Stimulated activated naive CD8-positive, alpha-beta T cell treated with anti-CD3 and anti-CD28 coated beads, Interleukin-15, amount 100 ng/mL, for 72 hours (primary cell): ENCODE results near the gene ANKRD11.

Source experiments
- ATAC-seq: fragments of 150-1000 bp; cut with Tn5 transposase; 2 replicates; pipeline ENCODE4 v1.10.0; 2021; ENCODE audit warnings: mild to moderate bottlenecking, moderate library complexity
- DNase-seq, 2 donors: peaks; one replicate each; pipeline ENCODE4 v3.0.0; 2021 to 2022
- H3K27ac Mint-ChIP-seq, 2 donors: one replicate each; pipeline ENCODE4 v1.8.0; 2022; ENCODE audit warnings: mild to moderate bottlenecking in 2 of 2, mixed read lengths in 2 of 2, moderate library complexity in 2 of 2
- H3K27me3 Mint-ChIP-seq: one replicate; pipeline ENCODE4 v1.8.0; 2022; ENCODE audit warnings: mixed read lengths
- H3K4me1 Mint-ChIP-seq: one replicate; pipeline ENCODE4 v1.8.0; 2022; ENCODE audit warnings: mild to moderate bottlenecking, mixed read lengths
- H3K4me3 Mint-ChIP-seq, 2 donors: one replicate each; pipeline ENCODE4 v1.8.0; 2022; ENCODE audit warnings: mild to moderate bottlenecking in 2 of 2, mixed read lengths in 2 of 2, moderate library complexity in 1 of 2
- H3K9me3 Mint-ChIP-seq, 2 donors: one replicate each; pipeline ENCODE4 v1.8.0; 2022; ENCODE audit warnings: mixed read lengths in 2 of 2

The ANKRD11 gene

DNA sequence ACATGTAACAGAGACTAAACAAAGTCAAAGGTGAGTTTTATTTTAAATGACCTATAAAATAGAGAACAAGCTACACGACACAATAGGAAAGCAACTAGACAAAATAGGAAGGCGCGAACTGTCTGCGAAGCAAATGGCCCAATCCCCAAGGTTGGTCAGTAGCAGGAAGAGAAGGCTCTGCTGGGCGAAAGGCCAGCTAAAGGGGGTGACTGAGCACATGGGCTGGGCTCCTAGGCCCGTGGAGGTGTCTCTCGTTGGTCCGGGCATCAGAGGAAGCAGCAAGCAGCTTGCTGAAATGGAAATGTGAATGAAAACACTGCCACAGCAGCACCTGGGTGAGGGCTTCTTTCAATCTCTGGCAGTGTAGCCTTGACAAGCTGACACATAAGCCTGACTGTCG is 143.5 kb downstream of the ANKRD11 start:
- H3K9me3 Mint-ChIP-seq = no peaks in the 10 kb centered on the region
- no peaks in the 10 kb centered on the region for H3K27me3 Mint-ChIP-seq
- no peak overlapping the region for H3K27ac Mint-ChIP-seq
- ATAC-seq = no peak
- peak overlapping the region; percentile 2 to 21 for H3K4me3 Mint-ChIP-seq
- DNase-seq = no peak
- peaks cover 93% of the 10 kb centered on the region for H3K4me1 Mint-ChIP-seq

- no peak overlapping the region for H3K27ac Mint-ChIP-seq
- no peak overlapping the region for H3K4me3 Mint-ChIP-seq
- H3K27me3 Mint-ChIP-seq = no peaks in the 10 kb centered on the region
Measured at GRCh38 chr16:89345642-89346150, 144.7 kb downstream of the ANKRD11 start.

GRCh38 chr16:89344846-89345611 is 145.3 kb downstream of the ANKRD11 start:
- ATAC-seq (no peak), DNase-seq (no peak)
- H3K27ac Mint-ChIP-seq = peak overlapping the region in 1 of 2 donors; percentile 63
- no peaks in the 10 kb centered on the region for H3K27me3 Mint-ChIP-seq
- H3K4me3 Mint-ChIP-seq = no peak overlapping the region
- peaks cover 93% of the 10 kb centered on the region for H3K4me1 Mint-ChIP-seq
- no peaks in the 10 kb centered on the region for H3K9me3 Mint-ChIP-seq

More at GRCh38 chr16:89345642-89346150, 144.7 kb downstream of the ANKRD11 start:
- DNase-seq = no peak
- no peak for ATAC-seq
- Mint-ChIP-seq H3K4me1 (peaks cover 93% of the 10 kb centered on the region), H3K9me3 (no peaks in the 10 kb centered on the region)

DNA sequence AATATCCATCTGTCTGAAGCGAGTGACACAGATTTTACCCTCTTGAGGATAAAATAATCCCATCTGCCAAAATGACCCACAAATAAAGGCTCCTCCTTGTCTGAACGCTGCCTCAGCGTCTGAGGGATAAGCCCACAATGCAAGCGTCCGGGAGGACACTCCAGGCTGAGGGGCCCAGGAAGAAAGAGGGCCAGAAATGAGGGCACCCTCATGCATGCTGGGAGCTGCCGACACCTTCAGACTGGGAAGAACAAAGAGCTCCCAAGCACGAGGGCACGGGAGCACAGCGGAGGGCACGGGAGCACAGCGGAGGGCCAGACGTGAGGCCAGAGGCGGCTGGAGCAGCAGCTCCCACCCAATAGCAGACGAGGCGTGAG is 145.9 kb downstream of the ANKRD11 start:
- DNase-seq = no peak
- H3K27me3 Mint-ChIP-seq = no peaks in the 10 kb centered on the region
- peak overlapping the region in 1 of 2 donors; percentile 63 for H3K27ac Mint-ChIP-seq
- H3K9me3 Mint-ChIP-seq = no peaks in the 10 kb centered on the region
- H3K4me3 Mint-ChIP-seq = no peak overlapping the region
- peaks cover 91% of the 10 kb centered on the region for H3K4me1 Mint-ChIP-seq
- no peak for ATAC-seq

DNA sequence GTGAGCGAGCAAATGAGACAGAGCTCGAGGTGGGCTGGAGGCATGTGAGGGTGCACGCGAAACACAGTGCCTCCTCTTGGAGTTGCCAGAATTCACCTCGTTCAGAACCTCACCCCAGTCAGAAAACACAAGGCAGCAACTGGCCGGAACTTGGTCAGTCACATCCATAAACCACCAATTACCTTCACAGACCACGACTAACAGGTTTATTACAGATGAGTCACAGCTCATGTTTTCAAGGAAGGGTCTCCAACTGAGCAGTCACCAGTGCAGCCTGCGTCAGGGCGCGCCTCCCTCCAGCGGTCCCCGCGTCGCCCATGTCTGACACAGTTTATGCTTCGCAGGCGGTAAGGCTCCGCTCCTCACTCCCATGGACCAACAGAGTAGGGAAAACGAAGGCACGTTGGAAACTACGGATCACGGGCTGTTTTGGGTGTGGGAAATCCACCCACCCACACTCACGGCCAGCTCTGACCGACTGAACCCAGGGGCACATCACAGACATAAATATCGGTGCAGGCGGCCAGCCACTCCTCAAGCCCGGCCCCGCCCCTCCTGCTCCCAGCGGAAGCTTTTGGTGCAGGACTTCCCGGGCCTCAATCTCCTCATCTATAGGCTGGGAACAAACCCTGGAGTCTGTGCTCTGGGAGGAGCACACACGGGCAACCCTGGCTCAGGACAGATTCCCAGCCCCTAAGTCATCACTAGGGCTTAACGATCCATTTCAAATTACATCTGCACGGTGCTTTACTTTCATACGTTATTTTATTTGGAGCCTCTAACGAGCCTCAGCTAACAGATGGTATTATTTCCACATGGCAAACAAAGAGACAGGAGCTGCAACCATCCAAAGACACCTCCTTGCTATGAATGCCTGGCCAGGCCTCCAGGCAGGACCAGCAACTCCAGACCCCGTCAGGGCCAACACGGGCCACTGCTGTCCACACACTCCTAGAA is 146.6 kb downstream of the ANKRD11 start:
- no peaks in the 10 kb centered on the region for H3K9me3 Mint-ChIP-seq
- no peak overlapping the region for H3K4me3 Mint-ChIP-seq
- no peak for DNase-seq
- no peak overlapping the region for H3K27ac Mint-ChIP-seq
- ATAC-seq = no peak
- H3K27me3 Mint-ChIP-seq = no peaks in the 10 kb centered on the region
- H3K4me1 Mint-ChIP-seq = peaks cover 91% of the 10 kb centered on the region

- Mint-ChIP-seq H3K4me1 (peaks cover 91% of the 10 kb centered on the region), H3K27me3 (no peaks in the 10 kb centered on the region), H3K27ac (no peak overlapping the region), H3K4me3 (peak overlapping the region in 1 of 2 donors; percentile 21), H3K9me3 (no peaks in the 10 kb centered on the region)
- peak; percentile 40 for ATAC-seq
- no peak for DNase-seq
Measured at GRCh38 chr16:89341697-89342694, 148.4 kb downstream of the ANKRD11 start.

- Mint-ChIP-seq H3K27ac (peak overlapping the region in 1 of 2 donors; percentile 37), H3K4me1 (peaks cover 91% of the 10 kb centered on the region), H3K27me3 (no peaks in the 10 kb centered on the region), H3K4me3 (no peak overlapping the region), H3K9me3 (no peaks in the 10 kb centered on the region)
- ATAC-seq (no peak), DNase-seq (no peak)
Measured at GRCh38 chr16:89341279-89341678, 149.1 kb downstream of the ANKRD11 start.

DNA sequence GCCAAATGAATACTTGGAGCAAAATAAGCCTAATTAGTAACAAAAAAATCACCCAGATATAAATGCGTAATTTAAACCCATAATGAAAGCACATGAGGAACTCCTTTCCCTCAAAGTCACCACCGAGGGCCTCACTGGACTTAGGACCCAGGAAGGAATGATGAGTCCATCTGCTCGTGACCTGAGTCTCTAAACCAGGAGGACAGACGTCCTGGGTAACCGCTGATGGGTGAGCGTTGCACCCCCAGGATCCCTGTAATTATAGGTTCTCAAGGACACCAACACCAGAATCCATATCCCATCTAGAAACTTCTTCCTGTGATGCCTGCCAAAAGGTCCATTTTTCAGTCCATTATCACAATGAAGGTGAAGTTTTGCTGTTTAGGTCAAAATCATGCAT is 151.5 kb downstream of the ANKRD11 start:
- Mint-ChIP-seq H3K9me3 (no peaks in the 10 kb centered on the region), H3K4me3 (no peak overlapping the region), H3K27me3 (no peaks in the 10 kb centered on the region), H3K4me1 (peaks cover 91% of the 10 kb centered on the region), H3K27ac (peak overlapping the region in 1 of 2 donors; percentile 54)
- ATAC-seq (no peak), DNase-seq (no peak)

DNA sequence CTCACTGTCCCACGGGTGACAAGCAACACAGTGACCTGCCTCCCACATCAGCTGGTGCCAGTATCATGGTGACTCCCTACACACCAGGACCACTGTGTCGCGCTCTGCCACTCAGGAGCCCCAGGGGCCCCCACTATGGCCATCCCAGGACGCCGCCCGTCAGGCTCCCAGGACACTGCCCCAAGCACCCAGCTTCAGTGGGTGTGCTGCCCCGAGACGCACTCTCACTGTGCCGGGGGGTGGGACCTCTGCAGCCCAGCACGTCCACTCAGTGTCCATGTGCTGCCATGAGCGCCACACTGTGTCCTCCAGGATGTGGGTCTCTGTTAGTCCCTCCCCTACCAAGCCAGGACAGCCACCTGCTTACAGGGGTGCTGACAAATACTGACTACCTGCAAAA is 152.4 kb downstream of the ANKRD11 start:
- no peak for DNase-seq
- Mint-ChIP-seq H3K4me1 (peaks cover 94% of the 10 kb centered on the region), H3K27me3 (no peaks in the 10 kb centered on the region), H3K9me3 (no peaks in the 10 kb centered on the region), H3K4me3 (no peak overlapping the region), H3K27ac (peak overlapping the region in 1 of 2 donors; percentile 94)
- no peak for ATAC-seq

DNA sequence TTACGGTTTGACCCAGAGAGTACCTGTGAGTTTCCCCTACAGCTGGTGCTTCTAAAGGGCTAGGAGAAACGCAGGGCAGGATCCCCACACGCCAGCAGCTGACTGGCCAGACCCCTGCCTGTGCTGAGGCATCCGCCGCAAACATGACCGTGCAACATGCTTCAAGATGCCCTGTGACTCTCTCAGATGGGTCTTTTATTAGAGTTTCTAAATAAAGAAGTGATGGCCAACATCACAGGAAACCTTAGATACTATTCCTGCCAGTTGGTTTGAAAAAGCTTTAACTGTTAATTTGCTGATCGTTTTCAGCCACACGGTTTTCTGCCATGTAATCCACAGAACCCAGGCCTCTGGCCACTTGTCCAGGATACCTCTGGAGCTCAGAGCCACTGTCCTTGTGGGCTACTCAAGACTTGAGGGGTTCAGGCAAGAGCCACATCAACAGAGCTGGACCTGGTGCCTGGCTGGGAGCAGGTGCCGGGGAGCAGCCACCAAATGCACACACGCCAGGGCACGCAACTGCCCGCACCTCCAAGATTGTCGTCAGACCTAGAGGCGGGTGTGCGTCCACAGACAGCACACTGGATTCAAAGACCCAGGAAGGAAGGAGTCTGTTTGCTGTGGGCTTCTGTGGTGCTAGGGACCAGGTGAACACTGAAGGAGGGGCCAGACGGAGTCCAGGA is 154.4 kb downstream of the ANKRD11 start:
- DNase-seq (no peak), ATAC-seq (no peak)
- H3K4me1 Mint-ChIP-seq = peaks cover 98% of the 10 kb centered on the region
- peak overlapping the region in 1 of 2 donors; percentile 7 for H3K27ac Mint-ChIP-seq
- no peaks in the 10 kb centered on the region for H3K27me3 Mint-ChIP-seq
- H3K9me3 Mint-ChIP-seq = no peaks in the 10 kb centered on the region
- H3K4me3 Mint-ChIP-seq = peak overlapping the region in 1 of 2 donors; percentile 35

GRCh38 chr16:89334988-89335802 is 155.2 kb downstream of the ANKRD11 start:
- DNase-seq = no peak
- ATAC-seq = no peak
- peaks cover 98% of the 10 kb centered on the region for H3K4me1 Mint-ChIP-seq
- peak overlapping the region; percentile 22 to 35 for H3K4me3 Mint-ChIP-seq
- H3K9me3 Mint-ChIP-seq = no peaks in the 10 kb centered on the region
- H3K27ac Mint-ChIP-seq = peak overlapping the region in 1 of 2 donors; percentile 86
- no peaks in the 10 kb centered on the region for H3K27me3 Mint-ChIP-seq

- Mint-ChIP-seq H3K27me3 (no peaks in the 10 kb centered on the region), H3K27ac (peak overlapping the region in 1 of 2 donors; percentile 86), H3K9me3 (no peaks in the 10 kb centered on the region), H3K4me1 (peaks cover 96% of the 10 kb centered on the region), H3K4me3 (peak overlapping the region; percentile 9 to 17)
- no peak for ATAC-seq
- DNase-seq = no peak
Measured at GRCh38 chr16:89334461-89334860, 155.9 kb downstream of the ANKRD11 start.

GRCh38 chr16:89334050-89334449 is 156.3 kb downstream of the ANKRD11 start:
- Mint-ChIP-seq H3K4me1 (peaks cover 96% of the 10 kb centered on the region), H3K4me3 (peak overlapping the region in 1 of 2 donors; percentile 48), H3K9me3 (no peaks in the 10 kb centered on the region), H3K27me3 (no peaks in the 10 kb centered on the region), H3K27ac (peak overlapping the region in 1 of 2 donors; percentile 86)
- ATAC-seq (peak; percentile 32), DNase-seq (no peak)
